GM12878 (cell line): ENCODE results near the gene AGAP1. TPM values are rescaled to one million over a fixed set of nuclear protein-coding genes. Genes with fewer than 3 reads are reported as not detected.

Experiments used
- ATAC-seq: fragments of 200-7000 bp; cut with Tn5 transposase; 3 replicates; pipeline ENCODE4 v1.9.1; 2020; ENCODE audit warnings: mild to moderate bottlenecking, moderate library complexity
- BruUV-seq: library from RNA; stranded (reverse); fragments of 400-500 nt; replicated peaks from 2 replicates; lab custom pipeline; 2021; lab: Mats Ljungman, UMichigan
- CTCF ChIA-PET: fragments of 300-600 bp; sonication (Branson Sonifier 250); formaldehyde crosslinking; extraction: SDS; loops from one replicate; lab custom pipeline; 2021; ENCODE audit warnings: inconsistent platforms; lab: Yijun Ruan, JAX
- POLR2A ChIA-PET: fragments of 350-600 bp; formaldehyde crosslinking; extraction: SDS; loops from one replicate; lab custom pipeline; 2021; ENCODE audit warnings: inconsistent platforms; lab: Charles Lee
- RAD21 ChIA-PET: fragments of 300-600 bp; sonication (Branson Sonifier 250); formaldehyde crosslinking; loops from one replicate; lab custom pipeline; 2023; ENCODE audit warnings: antibody characterized with exemption; ENCODE audit not compliant: unreplicated experiment; lab: Charles Lee
- SMC1A ChIA-PET: fragments of 300-600 bp; sonication (Branson Sonifier 250); formaldehyde crosslinking; loops from one replicate; lab custom pipeline; 2023; ENCODE audit not compliant: unreplicated experiment, uncharacterized antibody; lab: Charles Lee
- DNase-seq: peaks from one replicate; pipeline ENCODE4 v3.0.0-alpha.2; 2011; ENCODE audit warnings: low read depth, low spot score
- FAIRE-seq: peaks from 3 replicates; lab custom pipeline; 2011; peaks lifted over from hg19 to GRCh38; lab: Jason Lieb, UNC
- H2AFZ ChIP-seq: 2 replicates; pipeline ENCODE4 v1.6.0; 2011; ENCODE audit warnings: low read depth, low read length, control low read depth; ENCODE audit not compliant: control insufficient read depth
- H3K27ac ChIP-seq: 2 replicates; pipeline ENCODE4 v1.5.1; 2011; ENCODE audit warnings: control low read depth; ENCODE audit not compliant: control insufficient read depth, insufficient read depth
- H3K27me3 ChIP-seq, 2 experiments: replicated peaks in 1 of 2; 2 replicates each; pipeline versions ENCODE4 v1.6.0 to v1.6.1; 2011; ENCODE audit warnings: low read length in 1 of 2; ENCODE audit not compliant: control insufficient read depth in 2 of 2, insufficient read depth in 2 of 2
- H3K36me3 ChIP-seq, 2 experiments: 2 replicates each; pipeline ENCODE4 v1.5.1; 2011; ENCODE audit warnings: low read length in 1 of 2; ENCODE audit not compliant: control insufficient read depth in 2 of 2, insufficient read depth in 2 of 2
- H3K4me1 ChIP-seq: 2 replicates; pipeline ENCODE4 v1.6.1; 2011; ENCODE audit warnings: mild to moderate bottlenecking, low read length, moderate library complexity, mixed read lengths; ENCODE audit not compliant: control insufficient read depth, insufficient read depth
- H3K4me2 ChIP-seq: 2 replicates; pipeline ENCODE4 v1.6.0; 2011; ENCODE audit warnings: control low read depth; ENCODE audit not compliant: control insufficient read depth, insufficient read depth
- H3K4me3 ChIP-seq: fragments of 200-600 bp; sonication (generic); 2 replicates; pipeline ENCODE4 v1.5.1; 2016
- H3K79me2 ChIP-seq: 2 replicates; pipeline ENCODE4 v1.6.0; 2011; ENCODE audit warnings: low read length; ENCODE audit not compliant: control insufficient read depth, insufficient read depth
- H3K9ac ChIP-seq: 2 replicates; pipeline ENCODE4 v1.8.0; 2011; ENCODE audit warnings: low read length, control low read depth, mixed read lengths; ENCODE audit not compliant: control insufficient read depth, insufficient read depth
- H3K9me3 ChIP-seq: replicated peaks from 3 replicates; pipeline ENCODE4 v1.5.1; 2011; ENCODE audit warnings: mild to moderate bottlenecking, low read length; ENCODE audit not compliant: control insufficient read depth, insufficient read depth
- H4K20me1 ChIP-seq: 2 replicates; pipeline ENCODE4 v1.6.0; 2011; ENCODE audit not compliant: control insufficient read depth, insufficient read depth
- ATF3 ChIP-seq: IDR thresholded peaks from 2 replicates; pipeline ENCODE4 v1.6.1; 2011; ENCODE audit warnings: low read depth, mild to moderate bottlenecking, low read length, moderate library complexity, borderline replicate concordance; ENCODE audit errors: extremely low read depth
- BACH1 ChIP-seq: fragments of 450-650 bp; IDR thresholded peaks from 2 replicates; pipeline ENCODE4 v1.6.1; 2017; ENCODE audit warnings: mild to moderate bottlenecking, borderline replicate concordance
- BCL11A ChIP-seq: IDR thresholded peaks from 2 replicates; pipeline ENCODE4 v1.6.1; 2011; ENCODE audit warnings: low read depth, low read length
- CBFB ChIP-seq: IDR thresholded peaks from 2 replicates; pipeline ENCODE4 v1.6.1; 2016; ENCODE audit warnings: antibody characterized with exemption, low read depth
- CREM ChIP-seq: IDR thresholded peaks from 2 replicates; pipeline ENCODE4 v1.6.1; 2014; ENCODE audit warnings: antibody characterized with exemption, low read depth
- E2F8 ChIP-seq: fragments of 450-650 bp; IDR thresholded peaks from 2 replicates; pipeline ENCODE4 v1.6.1; 2018; ENCODE audit warnings: mild to moderate bottlenecking, low read depth, moderate library complexity; ENCODE audit not compliant: partially characterized antibody
- EP300 ChIP-seq, 2 experiments: fragments of 150-350 bp in 1 of 2; IDR thresholded peaks; 2 replicates each; pipeline ENCODE4 v1.6.1; 2011 to 2012; ENCODE audit warnings: low read depth in 2 of 2, low read length in 2 of 2, borderline replicate concordance in 1 of 2, improper control_type of control experiment in 1 of 2, inconsistent platforms in 1 of 2; ENCODE audit not compliant: control insufficient read depth in 1 of 2
- FOS ChIP-seq: IDR thresholded peaks from 3 replicates; pipeline ENCODE4 v1.6.1; 2011; ENCODE audit warnings: borderline replicate concordance; ENCODE audit not compliant: insufficient read length; ENCODE audit errors: extremely low read depth
- JUNB ChIP-seq: IDR thresholded peaks from 2 replicates; pipeline ENCODE4 v1.6.1; 2016; ENCODE audit warnings: antibody characterized with exemption, mild to moderate bottlenecking
- JUND ChIP-seq: IDR thresholded peaks from 2 replicates; pipeline ENCODE4 v1.6.1; 2012; ENCODE audit warnings: low read depth, mild to moderate bottlenecking, low read length, improper control_type of control experiment, moderate library complexity
- MEF2A ChIP-seq: IDR thresholded peaks from 2 replicates; pipeline ENCODE4 v1.6.1; 2011; ENCODE audit warnings: low read depth, mild to moderate bottlenecking, low read length, moderate library complexity; ENCODE audit not compliant: insufficient read depth
- PBX3 ChIP-seq: IDR thresholded peaks from 2 replicates; pipeline ENCODE4 v1.6.1; 2011; ENCODE audit warnings: mild to moderate bottlenecking, low read depth, low read length, moderate library complexity; ENCODE audit not compliant: insufficient replicate concordance
- RCOR1 ChIP-seq: conservative IDR thresholded peaks from 2 replicates; pipeline ENCODE4 v1.6.1; 2012; ENCODE audit warnings: low read depth, low read length, improper control_type of control experiment
- RELB ChIP-seq: fragments of 450-650 bp; IDR thresholded peaks from 2 replicates; pipeline ENCODE4 v1.6.1; 2017; ENCODE audit warnings: low read depth, mild to moderate bottlenecking, moderate library complexity
- SREBF2 ChIP-seq: IDR thresholded peaks from 2 replicates; pipeline ENCODE4 v1.6.1; 2012; ENCODE audit warnings: mild to moderate bottlenecking, low read length
- TARDBP ChIP-seq: IDR thresholded peaks from 2 replicates; pipeline ENCODE4 v1.6.1; 2016; ENCODE audit warnings: borderline replicate concordance
- WGBS: methylation state at CpG from one replicate; pipeline ENCODE4 v1.1.6; 2016; ENCODE audit warnings: low lambda C conversion rate; ENCODE audit not compliant: insufficient replicate concordance, insufficient coverage; ENCODE audit errors: missing lambda C conversion rate; 5-methylcytosine and 5-hydroxymethylcytosine counted together
- in situ Hi-C: fragments of 300-500 bp; cut with MboI; formaldehyde crosslinking; loops from 9 replicates; pipeline ENCODE4 v1.14.3; 2018; ENCODE audit warnings: mixed read lengths
- intact Hi-C: fragments of 100-400 bp; cut with micrococcal nuclease; formaldehyde crosslinking; loops from one replicate; pipeline ENCODE4 v1.14.2; 2022; ENCODE audit not compliant: unreplicated experiment
- polyA plus RNA-seq, 11 experiments: library from polyadenylated mRNA; depleted of rRNA in 4 of 11; unstranded in 6 of 11; stranded (reverse) in 5 of 11; fragments of >200 nt; fragmentation: Nextera tagmentation in 4 of 11; fragmentation: Illumina TruSeq in 1 of 11; extraction: Ambion mirVana in 4 of 11; extraction: Trizol in 1 of 11; gene quantifications; 1 replicate in 1 of 11; 2 replicates in 10 of 11; pipeline versions ENCODE4 v1.2.1 to v1.2.3, GENCODE V29; 2011 to 2016; ENCODE audit warnings: inconsistent platforms in 2 of 11, missing spikeins in 2 of 11, low read depth in 1 of 11
- total RNA-seq, 4 experiments: library from RNA; depleted of rRNA in 3 of 4; stranded (reverse); fragments of >200 nt in 3 of 4; fragmentation: Illumina TruSeq in 1 of 4; extraction: Trizol in 1 of 4; gene quantifications; 2 replicates each; pipeline versions ENCODE4 v1.2.1 to v1.2.3, GENCODE V29; 2013 to 2021

AGAP1 gene
- total and polyA plus RNA-seq, 10 of the 15 experiments (the other 5 are each of a cell fraction or from before 2014, with no cell fraction given): 0.05 to 0.15 (median 0.06) TPM; not detected in 7

DNA sequence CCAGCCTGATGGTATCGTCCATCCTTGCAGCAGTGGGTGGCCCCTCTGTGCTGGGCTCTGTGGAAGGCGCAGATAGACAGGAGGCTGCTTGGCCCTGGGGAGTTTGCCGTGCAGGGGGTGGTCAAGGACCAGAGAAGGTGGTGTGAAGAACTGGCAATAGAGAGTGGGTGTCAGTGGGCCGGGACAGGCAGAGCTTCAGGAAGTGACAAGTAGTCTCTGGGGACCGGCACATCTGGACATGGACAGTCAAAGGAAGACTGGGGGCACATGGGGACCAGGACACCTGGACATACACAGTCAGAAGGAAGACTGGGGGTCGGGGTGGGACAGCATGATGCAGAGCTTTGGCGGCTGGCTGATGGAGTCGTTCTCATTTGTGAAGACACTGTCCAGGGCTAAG, 335.9 kb downstream of the AGAP1 start:
- ChIA-PET RAD21 (no interaction called here), SMC1A (no interaction called here), POLR2A (no interaction called here), CTCF (no interaction called here)
- Histone ChIP-seq H2AFZ (no peak overlapping the region), H3K27me3 (no peaks in the 10 kb centered on the region), H3K36me3 (no peaks in the 10 kb centered on the region), H3K79me2 (no peaks in the 10 kb centered on the region), H3K9me3 (no peaks in the 10 kb centered on the region), H3K4me1 (no peaks in the 10 kb centered on the region), H3K27ac (no peak overlapping the region), H3K4me2 (no peak overlapping the region), H3K4me3 (no peak overlapping the region), H4K20me1 (no peaks in the 10 kb centered on the region), H3K9ac (no peak overlapping the region)
- intact Hi-C loops (no loop called here), in situ Hi-C loops (no loop called here)
- BruUV-seq: no TSS peak
- no peak for ATAC-seq
- 21% methylated on average over 8 of the region's 8 CpGs for WGBS
- DNase-seq: no peak
- no peak for FAIRE-seq
- TF ChIP-seq BCL11A: no peak
- TF ChIP-seq ATF3: no peak
- no peak for TF ChIP-seq TARDBP
- TF ChIP-seq E2F8: no peak
- no peak for TF ChIP-seq PBX3
- TF ChIP-seq JUND: no peak
- TF ChIP-seq RELB: no peak
- TF ChIP-seq SREBF2: no peak
- no peak for TF ChIP-seq BACH1
- TF ChIP-seq RCOR1: no peak
- no peak for TF ChIP-seq MEF2A
- no peak for TF ChIP-seq EP300 (IDR thresholded peaks at IDR 0.05; ENCODE audit: borderline replicate concordance in 1 of 2, control insufficient read depth in 1 of 2, low read depth in 2 of 2, low read length in 2 of 2)
- TF ChIP-seq FOS: no peak
- no peak for TF ChIP-seq CBFB
- TF ChIP-seq JUNB: no peak
- TF ChIP-seq CREM: no peak
